ENCODE results near the gene MRTO4. TPM values are rescaled to one million over a fixed set of nuclear protein-coding genes. Genes with fewer than 3 reads are reported as not detected.

Gene MRTO4
- total RNA-seq, 1 donor from 2014 or later = 57.6 TPM

- intact Hi-C loops (cut with micrococcal nuclease) = no loop called here
Measured at GRCh38 chr1:19308509-19308907, 56.9 kb downstream of the MRTO4 start.

- intact Hi-C loops (cut with micrococcal nuclease) = no loop called here
Measured at GRCh38 chr1:19309123-19309813, 57.7 kb downstream of the MRTO4 start.

Other genes with a start within 250 kb of the MRTO4 start
- gene UBR4, start 41.5 kb upstream of the MRTO4 start, total RNA-seq = 121 and 127 TPM in 2 replicates
- 40.4 and 41.2 TPM in 2 replicates for gene EMC1, start 281 bp upstream of the MRTO4 start, total RNA-seq
- gene AKR7A3, start 37.0 kb downstream of the MRTO4 start, total RNA-seq = 1.7 and 1.8 TPM in 2 replicates
- 34.1 and 34.6 TPM in 2 replicates for gene AKR7A2, start 60.3 kb downstream of the MRTO4 start, total RNA-seq
- 5.2 and 6.0 TPM in 2 replicates for gene SLC66A1, start 60.5 kb downstream of the MRTO4 start, total RNA-seq
- gene CAPZB, start 233.7 kb downstream of the MRTO4 start, total RNA-seq = 520 and 529 TPM in 2 replicates